ENCODE data around the gene BCKDHA. TPM values are rescaled to one million over a fixed set of nuclear protein-coding genes. Genes with fewer than 3 reads are reported as not detected.

The BCKDHA gene
- total and polyA plus RNA-seq, 2 donors (not counting 3 experiments of a cell fraction or from before 2014, with no cell fraction given): 16.5 to 50.4 TPM

GRCh38 chr19:41373993-41374392 lies 23.6 kb upstream of the BCKDHA start:
- Histone ChIP-seq H3K36me3 (ENCODE audit: control insufficient read depth in 2 of 2, extremely low read depth in 1 of 2, insufficient read depth in 2 of 2, low read length in 2 of 2) (no peaks in the 10 kb centered on the region), H2AFZ (ENCODE audit: low read depth, low read length) (no peak overlapping the region), H3K9ac (replicated peaks; ENCODE audit: extremely low read depth, insufficient read depth, low read length) (no peak overlapping the region), H3K27ac (ENCODE audit: insufficient read depth, low read depth, low read length) (no peak overlapping the region), H3K4me1 (ENCODE audit: control insufficient read depth, extremely low read depth, insufficient read depth, low read length) (peaks cover 8% of the 10 kb centered on the region), H3K4me3 (replicated peaks in 1 of 3; ENCODE audit: insufficient read depth in 1 of 3, low read depth in 1 of 3, low read length in 3 of 3) (no peak overlapping the region), H4K20me1 (replicated peaks; ENCODE audit: control insufficient read depth, extremely low read depth, insufficient read depth, low read length) (no peaks in the 10 kb centered on the region), H3K9me1 (replicated peaks; ENCODE audit: control insufficient read depth, extremely low read depth, insufficient read depth, low read length) (no peaks in the 10 kb centered on the region), H3K27me3 (ENCODE audit: control insufficient read depth in 2 of 2, insufficient read depth in 2 of 2, low read length in 2 of 2) (no peaks in the 10 kb centered on the region), H3K9me3 (replicated peaks; ENCODE audit: control insufficient read depth, insufficient read depth, low read length) (no peaks in the 10 kb centered on the region), H3K79me2 (ENCODE audit: control insufficient read depth, insufficient read depth, low read length) (peaks cover 10% of the 10 kb centered on the region), H3K4me2 (ENCODE audit: insufficient read depth, low read length) (no peak overlapping the region)
- intact Hi-C loops (cut with micrococcal nuclease): no loop called here
- TF ChIP-seq GATA2 (IDR thresholded peaks at IDR 0.05; ENCODE audit: insufficient read depth, insufficient read length, low read depth, low read length): no peak
- no peak for TF ChIP-seq POLR2A (IDR thresholded peaks at IDR 0.05; ENCODE audit: low read depth, low read length)
- no peak for TF ChIP-seq MAX (IDR thresholded peaks at IDR 0.05; ENCODE audit: insufficient read depth, insufficient read length)
- TF ChIP-seq EZH2 (IDR thresholded peaks at IDR 0.05; ENCODE audit: borderline replicate concordance, low read depth, low read length, severe bottlenecking): no peak
- no peak for TF ChIP-seq MYC (IDR thresholded peaks at IDR 0.05; ENCODE audit: low read depth, low read length)
- no peak for TF ChIP-seq FOS (IDR thresholded peaks at IDR 0.05; ENCODE audit: borderline replicate concordance, insufficient read depth, low read length)
- TF ChIP-seq CTCF (IDR thresholded peaks at IDR 0.05; ENCODE audit: extremely low read depth in 1 of 2, insufficient read depth in 1 of 2, low read depth in 1 of 2, low read length in 2 of 2): no peak
- no peak for TF ChIP-seq POLR2AphosphoS5 (IDR thresholded peaks at IDR 0.05; ENCODE audit: insufficient read depth, low read depth, low read length)
- dilution Hi-C loops (cut with MboI; ENCODE audit: extremely low pct_ligation_motif_present, low sequenced_read_pairs): no loop called here
- no TSS peak for BruUV-seq (replicated peaks)
- DNase-seq (ENCODE audit: low read depth, low spot score) (peak; percentile 90), FAIRE-seq (peak; percentile 80)
- ChIA-PET POLR2A (no interaction called here), CTCF (no interaction called here)

Data from endothelial cell of umbilical vein (primary cell).